GM06990 (cell line): ENCODE data around the gene RIMS4.

Source experiments
- DNase-seq: peaks from one replicate; pipeline ENCODE4 v3.0.0-alpha.2; 2011; ENCODE audit not compliant: insufficient read length; ENCODE audit errors: extremely low read depth
- H3K27me3 ChIP-seq: replicated peaks from 2 replicates; pipeline ENCODE4 v1.6.0; 2011; ENCODE audit warnings: low read length; ENCODE audit not compliant: control insufficient read depth, insufficient read depth
- H3K36me3 ChIP-seq: 2 replicates; pipeline ENCODE4 v1.5.1; 2011; ENCODE audit warnings: low read length; ENCODE audit not compliant: control insufficient read depth, insufficient read depth
- H3K4me3 ChIP-seq: replicated peaks from 2 replicates; pipeline ENCODE4 v1.5.1; 2011; ENCODE audit warnings: low read depth, mild to moderate bottlenecking, control low read depth, low read length
- TF ChIP-seq, protein P1 (sequence below): IDR thresholded peaks from 2 replicates; pipeline ENCODE4 v1.5.1; 2011; ENCODE audit warnings: low read length, control low read depth, mild to moderate bottlenecking, inconsistent platforms; ENCODE audit not compliant: insufficient read depth, poor library complexity, severe bottlenecking

The RIMS4 gene

DNA sequence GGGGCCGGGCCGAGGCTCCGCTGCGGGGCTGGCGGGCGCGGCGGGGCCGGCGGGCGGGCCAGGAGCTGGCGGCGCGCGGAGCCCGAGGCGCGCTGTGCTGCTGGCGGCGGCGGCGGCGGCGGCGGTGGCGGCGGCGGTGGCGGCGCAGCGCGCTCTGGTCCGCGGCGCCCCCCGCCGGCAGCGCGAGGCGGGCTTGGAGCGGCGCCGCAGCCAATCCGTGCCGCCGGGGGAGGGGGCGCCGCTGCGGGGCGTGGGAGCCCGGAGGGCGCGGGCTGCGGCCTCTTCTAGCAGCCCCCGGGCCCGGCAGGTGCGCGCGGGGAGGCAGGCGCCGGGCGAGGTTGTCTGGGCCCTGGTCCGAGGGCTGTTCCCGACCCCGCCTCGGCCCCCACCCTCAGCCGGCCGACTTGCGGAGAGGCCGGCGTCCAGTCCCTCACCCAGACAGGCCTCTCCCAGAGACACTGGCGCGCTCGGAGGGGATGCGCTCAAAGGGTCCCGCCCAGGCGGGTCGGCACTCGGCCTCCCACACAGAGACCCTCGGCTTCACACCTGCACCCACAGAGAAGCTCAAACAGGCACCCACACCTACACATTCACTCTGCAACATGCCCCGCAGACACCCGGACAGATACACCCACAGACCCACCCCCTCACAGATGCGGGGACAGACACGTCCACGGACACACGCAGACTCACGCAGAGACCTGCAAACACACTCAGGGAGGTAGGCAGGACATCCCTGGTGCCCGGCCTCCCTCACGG, at the start of gene RIMS4:
Gene RIMS4 (minus strand): TSS at position 156 of the 759 bp plus-strand sequence. CDS start 275 bp downstream, outside the sequence.
- TF ChIP-seq, protein P1, sequence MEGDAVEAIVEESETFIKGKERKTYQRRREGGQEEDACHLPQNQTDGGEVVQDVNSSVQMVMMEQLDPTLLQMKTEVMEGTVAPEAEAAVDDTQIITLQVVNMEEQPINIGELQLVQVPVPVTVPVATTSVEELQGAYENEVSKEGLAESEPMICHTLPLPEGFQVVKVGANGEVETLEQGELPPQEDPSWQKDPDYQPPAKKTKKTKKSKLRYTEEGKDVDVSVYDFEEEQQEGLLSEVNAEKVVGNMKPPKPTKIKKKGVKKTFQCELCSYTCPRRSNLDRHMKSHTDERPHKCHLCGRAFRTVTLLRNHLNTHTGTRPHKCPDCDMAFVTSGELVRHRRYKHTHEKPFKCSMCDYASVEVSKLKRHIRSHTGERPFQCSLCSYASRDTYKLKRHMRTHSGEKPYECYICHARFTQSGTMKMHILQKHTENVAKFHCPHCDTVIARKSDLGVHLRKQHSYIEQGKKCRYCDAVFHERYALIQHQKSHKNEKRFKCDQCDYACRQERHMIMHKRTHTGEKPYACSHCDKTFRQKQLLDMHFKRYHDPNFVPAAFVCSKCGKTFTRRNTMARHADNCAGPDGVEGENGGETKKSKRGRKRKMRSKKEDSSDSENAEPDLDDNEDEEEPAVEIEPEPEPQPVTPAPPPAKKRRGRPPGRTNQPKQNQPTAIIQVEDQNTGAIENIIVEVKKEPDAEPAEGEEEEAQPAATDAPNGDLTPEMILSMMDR = no peak
- H3K4me3 ChIP-seq = no peak within 1 kb of the TSS
- H3K36me3 ChIP-seq = no peaks in the 10 kb centered on the region
- no peak for DNase-seq
- peaks cover 3% of the 10 kb centered on the region for H3K27me3 ChIP-seq

DNA sequence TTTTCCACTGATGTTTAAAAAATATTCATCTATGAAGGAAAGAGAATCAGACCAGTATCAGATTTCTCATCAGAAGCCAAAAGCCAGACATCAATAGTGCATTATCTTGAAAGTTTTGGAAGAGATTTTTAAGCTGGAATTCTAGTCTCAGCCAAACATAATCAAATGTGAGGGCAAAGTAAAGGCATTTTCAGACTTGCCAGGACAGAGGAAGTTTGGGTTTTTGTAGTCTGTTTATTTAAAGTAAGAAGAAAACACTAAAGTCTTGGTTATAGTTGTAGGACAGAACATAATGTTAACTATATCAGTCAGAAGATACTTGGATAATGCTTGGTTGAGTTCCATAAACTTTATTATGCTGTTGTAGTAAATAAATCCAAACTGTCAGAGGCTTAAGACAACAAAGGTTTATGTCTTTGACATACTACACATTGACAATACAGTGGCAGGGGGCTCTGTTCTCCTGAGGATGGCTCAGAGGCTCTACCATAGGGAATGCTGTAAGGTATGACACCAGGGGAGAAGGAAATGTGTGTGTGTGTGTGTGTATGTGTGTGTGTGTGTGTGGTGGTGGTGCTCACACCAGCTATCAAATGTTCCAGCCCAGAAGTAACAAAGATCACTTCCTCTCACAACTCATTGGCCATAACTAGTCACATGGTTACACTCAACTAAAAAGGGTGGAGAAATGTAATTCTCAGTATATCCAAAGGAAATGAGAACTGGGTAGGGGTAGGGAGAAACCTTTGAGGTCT, 48.4 kb upstream of the RIMS4 start:
- no peak for DNase-seq
- Histone ChIP-seq H3K36me3 (no peaks in the 10 kb centered on the region), H3K27me3 (no peaks in the 10 kb centered on the region; the same call in 1 of the 2 replicates), H3K4me3 (no peak overlapping the region)
- TF ChIP-seq, protein P1 = no peak

GRCh38 chr20:44856856-44857448, 46.6 kb upstream of the RIMS4 start:
- H3K4me3 ChIP-seq = no peak overlapping the region
- TF ChIP-seq, protein P1 = no peak
- DNase-seq = no peak

DNA sequence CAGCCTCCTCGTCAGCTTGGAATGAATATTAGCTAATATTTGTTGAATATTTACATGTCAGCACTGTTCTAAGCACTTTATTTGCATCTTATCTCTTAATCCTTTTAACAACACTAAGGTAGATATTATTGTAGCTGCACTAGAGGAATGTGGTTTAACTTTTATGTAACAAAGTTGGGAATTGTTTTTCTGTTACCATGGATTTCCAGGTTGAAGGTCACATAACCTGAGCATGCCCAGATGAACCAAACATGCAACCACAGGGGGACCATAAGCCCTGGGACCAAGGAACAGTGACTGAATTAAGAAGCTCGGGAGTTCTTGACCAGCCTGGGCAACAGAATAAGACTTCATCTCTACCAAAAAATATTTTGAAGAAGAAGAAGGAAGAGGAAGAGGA, 46.1 kb upstream of the RIMS4 start:
- H3K36me3 ChIP-seq = no peaks in the 10 kb centered on the region
- H3K4me3 ChIP-seq = no peak overlapping the region
- no peaks in the 10 kb centered on the region; the same call in 1 of the 2 replicates for H3K27me3 ChIP-seq
- no peak for DNase-seq
- TF ChIP-seq, protein P1 = no peak

More at GRCh38 chr20:44856856-44857448, 46.6 kb upstream of the RIMS4 start:
- no peaks in the 10 kb centered on the region; the same call in 1 of the 2 replicates for H3K27me3 ChIP-seq
- H3K36me3 ChIP-seq = no peaks in the 10 kb centered on the region

GRCh38 chr20:44851545-44851944, 41.2 kb upstream of the RIMS4 start:
- H3K36me3 ChIP-seq = no peaks in the 10 kb centered on the region

More at GRCh38 chr20:44851545-44851944, 41.2 kb upstream of the RIMS4 start:
- TF ChIP-seq, protein P1 = no peak
- H3K27me3 ChIP-seq = no peaks in the 10 kb centered on the region; the same call in none of the 2 replicates
- no peak overlapping the region for H3K4me3 ChIP-seq
- no peak for DNase-seq
